Measurements from ENCODE around the gene CFAP65. TPM values are rescaled to one million over a fixed set of nuclear protein-coding genes. Genes with fewer than 3 reads are reported as not detected.

The CFAP65 gene
- total and polyA plus RNA-seq, 7 donors, result under 0.01 to 0.10 (median under 0.01) TPM; not detected in 4

GRCh38 chr2:219035942-219036341 is 5.4 kb downstream of the CFAP65 start:
- no peak for TF ChIP-seq EP300 (IDR thresholded peaks at IDR 0.05)
- TF ChIP-seq POLR2AphosphoS5 (IDR thresholded peaks at IDR 0.05), result no peak
- no peak for TF ChIP-seq CTCF (IDR thresholded peaks at IDR 0.05)
- no peak for TF ChIP-seq POLR2A (IDR thresholded peaks at IDR 0.05)
- Histone ChIP-seq H3K27me3 (peaks cover 2 to 61% (median 14%) of the 10 kb centered on the region in 3 donors), H3K27ac (no peak overlapping the region), H3K9me3 (no peaks in the 10 kb centered on the region), H3K4me3 (no peak overlapping the region), H3K4me1 (no peaks in the 10 kb centered on the region), H3K36me3 (no peaks in the 10 kb centered on the region)
- no peak for DNase-seq
- intact Hi-C loops (cut with DNase I), result no loop called here
- 94% methylated on average over 2 of the region's 2 CpGs for WGBS, 2 donors

- no peaks in the 10 kb centered on the region for H3K36me3 ChIP-seq
- H3K4me1 ChIP-seq, result no peaks in the 10 kb centered on the region
- DNase-seq, result no peak
- 30 to 58% methylated on average over 6 of the region's 6 CpGs for WGBS, 2 donors
- H3K9me3 ChIP-seq, result no peaks in the 10 kb centered on the region
- intact Hi-C loops (cut with DNase I), result no loop called here
- no peak overlapping the region for H3K4me3 ChIP-seq
- H3K27ac ChIP-seq, result no peak overlapping the region
- H3K27me3 ChIP-seq, result peaks cover 4 to 61% (median 18%) of the 10 kb centered on the region in 3 donors
- TF ChIP-seq CTCF (IDR thresholded peaks at IDR 0.05) (no peak), EP300 (IDR thresholded peaks at IDR 0.05) (no peak), POLR2A (IDR thresholded peaks at IDR 0.05) (no peak), POLR2AphosphoS5 (IDR thresholded peaks at IDR 0.05) (no peak)
Observed at GRCh38 chr2:219034823-219035222, 6.5 kb downstream of the CFAP65 start.

GRCh38 chr2:219032051-219032745 is 9.1 kb downstream of the CFAP65 start:
- TF ChIP-seq EP300 (IDR thresholded peaks at IDR 0.05) (no peak), CTCF (IDR thresholded peaks at IDR 0.05) (no peak), POLR2AphosphoS5 (IDR thresholded peaks at IDR 0.05) (no peak), POLR2A (IDR thresholded peaks at IDR 0.05) (no peak)
- Histone ChIP-seq H3K9me3 (no peaks in the 10 kb centered on the region), H3K27me3 (peaks cover 4 to 38% (median 25%) of the 10 kb centered on the region in 3 donors), H3K36me3 (no peaks in the 10 kb centered on the region), H3K27ac (no peak overlapping the region), H3K4me3 (no peak overlapping the region), H3K4me1 (no peaks in the 10 kb centered on the region)
- intact Hi-C loops (cut with DNase I), result no loop called here
- WGBS, 2 donors, result 87 to 90% methylated on average over 23 of the region's 23 CpGs
- no peak for DNase-seq

- H3K36me3 ChIP-seq, result no peaks in the 10 kb centered on the region
- intact Hi-C loops (cut with DNase I), result no loop called here
- 84 to 85% methylated on average over 21 of the region's 21 CpGs for WGBS, 2 donors
- no peaks in the 10 kb centered on the region for H3K9me3 ChIP-seq
- H3K4me1 ChIP-seq, result no peaks in the 10 kb centered on the region
- no peak for TF ChIP-seq POLR2A (IDR thresholded peaks at IDR 0.05)
- no peak for TF ChIP-seq CTCF (IDR thresholded peaks at IDR 0.05)
- no peak for TF ChIP-seq EP300 (IDR thresholded peaks at IDR 0.05)
- H3K4me3 ChIP-seq, result no peak overlapping the region
- DNase-seq, result no peak
- no peak overlapping the region for H3K27ac ChIP-seq
- H3K27me3 ChIP-seq, result peaks cover 4 to 35% (median 25%) of the 10 kb centered on the region in 3 donors
Observed at GRCh38 chr2:219031005-219031738, 10.1 kb downstream of the CFAP65 start.
